Endothelial cell of umbilical vein (primary cell): ENCODE measurements around the gene EBI3. TPM values are rescaled to one million over a fixed set of nuclear protein-coding genes. Genes with fewer than 3 reads are reported as not detected.
A peak's percentile ranks its signal among the peaks of the same experiment; 100 is the strongest.

Source experiments
- BruUV-seq: library from RNA; stranded (reverse); fragments of 400-500 nt; replicated peaks from 2 replicates; lab custom pipeline; 2021; lab: Mats Ljungman, UMichigan
- CTCF ChIA-PET: fragments of 300-600, 350-600 bp; sonication (Branson Sonifier 250); formaldehyde crosslinking; loops from one replicate; lab custom pipeline; 2021; ENCODE audit warnings: antibody characterized with exemption, inconsistent platforms; lab: Charles Lee
- POLR2A ChIA-PET: fragments of 300-600, 350-600 bp; sonication (Branson Sonifier 250); formaldehyde crosslinking; loops from one replicate; lab custom pipeline; 2021; ENCODE audit warnings: antibody characterized with exemption, inconsistent platforms; lab: Charles Lee
- DNase-seq: peaks from one replicate; pipeline ENCODE4 v3.0.0-alpha.2; 2011; ENCODE audit warnings: low read depth, low spot score
- FAIRE-seq: peaks from 2 replicates; lab custom pipeline; 2011; peaks lifted over from hg19 to GRCh38; lab: Jason Lieb, UNC
- H2AFZ ChIP-seq: 2 replicates; pipeline ENCODE4 v1.6.0; 2012; ENCODE audit warnings: low read depth, low read length, control low read depth, inconsistent platforms
- H3K27ac ChIP-seq: 2 replicates; pipeline ENCODE4 v1.5.1; 2011; ENCODE audit warnings: low read depth, mild to moderate bottlenecking, control low read depth, low read length, moderate library complexity; ENCODE audit not compliant: insufficient read depth
- H3K27me3 ChIP-seq, 2 experiments: 2 replicates each; pipeline versions ENCODE4 v1.6.0 to v1.6.1; 2011; ENCODE audit warnings: low read length in 2 of 2, mixed read lengths in 1 of 2; ENCODE audit not compliant: control insufficient read depth in 2 of 2, insufficient read depth in 2 of 2
- H3K36me3 ChIP-seq, 2 experiments: 2 replicates in 1 of 2; 3 replicates in 1 of 2; pipeline ENCODE4 v1.5.1; 2011; ENCODE audit warnings: low read length in 2 of 2, mild to moderate bottlenecking in 1 of 2, moderate library complexity in 1 of 2; ENCODE audit not compliant: control insufficient read depth in 2 of 2, insufficient read depth in 2 of 2; ENCODE audit errors: extremely low read depth in 1 of 2
- H3K4me1 ChIP-seq: 3 replicates; pipeline ENCODE4 v1.5.1; 2011; ENCODE audit warnings: mild to moderate bottlenecking, low read length; ENCODE audit not compliant: control insufficient read depth, insufficient read depth; ENCODE audit errors: extremely low read depth
- H3K4me2 ChIP-seq: 2 replicates; pipeline ENCODE4 v1.6.1; 2011; ENCODE audit warnings: low read length, control low read depth, mixed read lengths; ENCODE audit not compliant: insufficient read depth
- H3K4me3 ChIP-seq, 3 experiments: fragments of 200-600 bp in 1 of 3; sonication (generic), shearing (Covaris generic) in 1 of 3; replicated peaks in 1 of 3; 2 replicates each; pipeline ENCODE4 v1.5.1; 2011 to 2016; ENCODE audit warnings: control low read depth in 3 of 3, low read length in 3 of 3, mild to moderate bottlenecking in 2 of 3, inconsistent platforms in 1 of 3, low read depth in 1 of 3, moderate library complexity in 1 of 3; ENCODE audit not compliant: insufficient read depth in 1 of 3
- H3K79me2 ChIP-seq: 2 replicates; pipeline ENCODE4 v1.6.0; 2012; ENCODE audit warnings: low read length, inconsistent platforms; ENCODE audit not compliant: control insufficient read depth, insufficient read depth
- H3K9ac ChIP-seq: replicated peaks from 2 replicates; pipeline ENCODE3; 2011; ENCODE audit warnings: low read length, control low read depth; ENCODE audit not compliant: insufficient read depth; ENCODE audit errors: extremely low read depth
- H3K9me1 ChIP-seq: replicated peaks from 3 replicates; pipeline ENCODE4 v1.6.0; 2011; ENCODE audit warnings: mild to moderate bottlenecking, low read length; ENCODE audit not compliant: control insufficient read depth, insufficient read depth; ENCODE audit errors: extremely low read depth
- H3K9me3 ChIP-seq: replicated peaks from 2 replicates; pipeline ENCODE4 v1.5.1; 2012; ENCODE audit warnings: low read length, inconsistent platforms; ENCODE audit not compliant: control insufficient read depth, insufficient read depth
- H4K20me1 ChIP-seq: replicated peaks from 2 replicates; pipeline ENCODE3; 2011; ENCODE audit warnings: mild to moderate bottlenecking, low read length; ENCODE audit not compliant: control insufficient read depth, insufficient read depth; ENCODE audit errors: extremely low read depth
- EZH2 ChIP-seq: IDR thresholded peaks from 2 replicates; pipeline ENCODE4 v1.6.1; 2012; ENCODE audit warnings: borderline replicate concordance, low read depth, mild to moderate bottlenecking, moderate library complexity, low read length, inconsistent platforms; ENCODE audit not compliant: severe bottlenecking
- FOS ChIP-seq: IDR thresholded peaks from 2 replicates; pipeline ENCODE4 v1.6.1; 2011; ENCODE audit warnings: mild to moderate bottlenecking, low read length, moderate library complexity, borderline replicate concordance; ENCODE audit not compliant: insufficient read depth
- GATA2 ChIP-seq: IDR thresholded peaks from 2 replicates; pipeline ENCODE4 v1.7.0; 2011; ENCODE audit warnings: low read depth, mild to moderate bottlenecking, moderate library complexity, mixed read lengths, low read length; ENCODE audit not compliant: insufficient read length, insufficient read depth
- JUN ChIP-seq: IDR thresholded peaks from 2 replicates; pipeline ENCODE4 v1.6.1; 2011; ENCODE audit warnings: borderline replicate concordance, low read depth; ENCODE audit not compliant: insufficient read length, insufficient read depth
- MAX ChIP-seq: IDR thresholded peaks from 2 replicates; pipeline ENCODE4 v1.6.1; 2011; ENCODE audit not compliant: insufficient read depth, insufficient read length
- MYC ChIP-seq: IDR thresholded peaks from one replicate; pipeline ENCODE4 v1.6.1; 2011; ENCODE audit warnings: mild to moderate bottlenecking, low read depth, low read length
- POLR2A ChIP-seq: IDR thresholded peaks from 2 replicates; pipeline ENCODE4 v1.6.1; 2012; ENCODE audit warnings: low read depth, mild to moderate bottlenecking, control low read depth, low read length
- POLR2AphosphoS5 ChIP-seq: IDR thresholded peaks from 2 replicates; pipeline ENCODE4 v1.6.1; 2012; ENCODE audit warnings: low read depth, mild to moderate bottlenecking, control low read depth, low read length, moderate library complexity; ENCODE audit not compliant: insufficient read depth
- dilution Hi-C: fragments of 300-500 bp; cut with MboI; formaldehyde crosslinking; loops from one replicate; pipeline ENCODE4 v1.15.0; 2019; ENCODE audit warnings: low sequenced_read_pairs; ENCODE audit not compliant: extremely low pct_ligation_motif_present
- intact Hi-C: fragments of 100-400 bp; cut with micrococcal nuclease; formaldehyde crosslinking; loops from one replicate; pipeline ENCODE4 v1.10.0; 2022
- polyA plus RNA-seq, 4 experiments: library from polyadenylated mRNA; depleted of rRNA in 3 of 4; stranded (reverse) in 3 of 4; unstranded in 1 of 4; fragments of >200 nt; gene quantifications; 2 replicates each; pipeline versions ENCODE4 v1.2.1 to v1.2.3, GENCODE V29; 2011 to 2012; ENCODE audit warnings: missing spikeins in 1 of 4
- total RNA-seq: library from RNA; stranded (reverse); gene quantifications from 2 replicates; pipeline ENCODE4 v1.2.3, GENCODE V29; 2021
- TF ChIP-seq, protein P1 (sequence below), 2 donors: IDR thresholded peaks; 1 replicate in 1 of 2; 2 replicates in 1 of 2; pipeline ENCODE4 v1.5.1; 2011; ENCODE audit warnings: low read length in 2 of 2, mild to moderate bottlenecking in 2 of 2, moderate library complexity in 2 of 2, control low read depth in 1 of 2, inconsistent platforms in 1 of 2, low read depth in 1 of 2; ENCODE audit not compliant: insufficient read depth in 1 of 2; ENCODE audit errors: extremely low read depth in 1 of 2

Gene EBI3
- total and polyA plus RNA-seq, 2 donors (not counting 3 experiments of a cell fraction or from before 2014, with no cell fraction given) = 0.29 to 1.0 TPM

DNA sequence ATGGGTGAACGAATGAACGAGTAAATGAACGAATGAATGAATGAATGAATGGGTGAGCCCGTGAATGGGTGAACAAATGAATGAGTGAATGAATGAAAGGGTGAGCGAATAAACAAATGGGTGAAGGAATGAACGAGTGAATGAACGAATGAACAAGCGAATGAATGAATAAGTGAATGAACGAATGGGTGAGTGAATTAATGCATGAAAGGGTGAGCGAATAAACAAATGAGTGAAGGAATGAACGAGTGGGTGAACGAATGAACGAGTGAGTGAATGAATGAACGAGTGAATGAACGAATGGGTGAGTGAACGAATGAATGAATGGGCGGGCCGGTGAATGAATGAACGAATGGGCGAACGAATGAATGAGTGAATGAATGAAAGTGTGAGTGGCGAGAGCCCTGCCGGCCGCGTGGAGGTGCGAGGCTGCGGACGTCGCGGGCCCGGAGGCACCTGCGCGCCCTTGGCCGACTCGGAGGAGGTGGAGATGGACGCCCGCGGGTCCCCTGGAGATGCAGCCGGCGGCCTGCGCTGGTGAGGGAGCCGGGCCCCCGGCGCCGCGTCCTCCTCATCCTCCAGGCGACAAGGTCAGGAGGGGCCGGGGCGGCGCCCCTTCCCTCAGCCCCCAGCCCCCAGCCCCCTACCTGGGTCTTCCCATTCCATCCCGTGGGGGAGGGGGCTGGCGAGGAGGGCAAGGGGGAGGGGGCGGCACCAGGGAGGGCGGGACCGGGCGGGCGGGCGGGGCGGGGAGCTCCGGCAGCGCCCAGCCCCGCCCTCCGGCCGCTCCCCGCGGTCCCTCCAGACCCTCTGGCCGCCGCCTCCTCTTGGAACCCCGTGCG, 31.5 kb upstream of the EBI3 start:
- DNase-seq = no peak
- BruUV-seq = no TSS peak
- Histone ChIP-seq H3K27me3 (peaks cover 8 to 12% of the 10 kb centered on the region in 2 experiments), H2AFZ (no peak overlapping the region), H3K9ac (no peak overlapping the region), H3K9me3 (no peaks in the 10 kb centered on the region), H3K4me3 (no peak overlapping the region), H3K79me2 (no peaks in the 10 kb centered on the region), H3K4me1 (no peaks in the 10 kb centered on the region), H3K27ac (no peak overlapping the region), H3K4me2 (no peak overlapping the region), H3K36me3 (no peaks in the 10 kb centered on the region), H4K20me1 (no peaks in the 10 kb centered on the region), H3K9me1 (no peaks in the 10 kb centered on the region)
- TF ChIP-seq EZH2 (peak; percentile 46), POLR2AphosphoS5 (no peak)
- dilution Hi-C loops (no loop called here), intact Hi-C loops (no loop called here)
- ChIA-PET CTCF (interaction anchor here (1.2 kb wide), 1 partner anchor 58 kb away, joined by 6 read pairs; no protein-coding TSS in a partner anchor), POLR2A (no interaction called here)
- FAIRE-seq = no peak

GRCh38 chr19:4198467-4199126, 30.7 kb upstream of the EBI3 start:
- Histone ChIP-seq H3K27me3 (peaks cover 8 to 12% of the 10 kb centered on the region in 2 experiments), H4K20me1 (no peaks in the 10 kb centered on the region), H3K79me2 (no peaks in the 10 kb centered on the region), H3K9me3 (no peaks in the 10 kb centered on the region), H3K9ac (no peak overlapping the region), H3K4me2 (no peak overlapping the region), H3K36me3 (no peaks in the 10 kb centered on the region), H3K4me3 (no peak overlapping the region), H3K4me1 (no peaks in the 10 kb centered on the region), H2AFZ (no peak overlapping the region), H3K9me1 (no peaks in the 10 kb centered on the region), H3K27ac (no peak overlapping the region)
- FAIRE-seq = no peak
- intact Hi-C loops (no loop called here), dilution Hi-C loops (no loop called here)
- CTCF ChIA-PET = interaction anchor here (1.2 kb wide), 1 partner anchor 59 kb away, joined by 6 read pairs; no protein-coding TSS in a partner anchor
- TF ChIP-seq POLR2A (no peak), MAX (no peak), JUN (no peak), EZH2 (no peak), POLR2AphosphoS5 (no peak), MYC (no peak), GATA2 (no peak), FOS (no peak)
- TF ChIP-seq, protein P1, sequence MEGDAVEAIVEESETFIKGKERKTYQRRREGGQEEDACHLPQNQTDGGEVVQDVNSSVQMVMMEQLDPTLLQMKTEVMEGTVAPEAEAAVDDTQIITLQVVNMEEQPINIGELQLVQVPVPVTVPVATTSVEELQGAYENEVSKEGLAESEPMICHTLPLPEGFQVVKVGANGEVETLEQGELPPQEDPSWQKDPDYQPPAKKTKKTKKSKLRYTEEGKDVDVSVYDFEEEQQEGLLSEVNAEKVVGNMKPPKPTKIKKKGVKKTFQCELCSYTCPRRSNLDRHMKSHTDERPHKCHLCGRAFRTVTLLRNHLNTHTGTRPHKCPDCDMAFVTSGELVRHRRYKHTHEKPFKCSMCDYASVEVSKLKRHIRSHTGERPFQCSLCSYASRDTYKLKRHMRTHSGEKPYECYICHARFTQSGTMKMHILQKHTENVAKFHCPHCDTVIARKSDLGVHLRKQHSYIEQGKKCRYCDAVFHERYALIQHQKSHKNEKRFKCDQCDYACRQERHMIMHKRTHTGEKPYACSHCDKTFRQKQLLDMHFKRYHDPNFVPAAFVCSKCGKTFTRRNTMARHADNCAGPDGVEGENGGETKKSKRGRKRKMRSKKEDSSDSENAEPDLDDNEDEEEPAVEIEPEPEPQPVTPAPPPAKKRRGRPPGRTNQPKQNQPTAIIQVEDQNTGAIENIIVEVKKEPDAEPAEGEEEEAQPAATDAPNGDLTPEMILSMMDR (IDR thresholded peaks at IDR 0.05; ENCODE audit: extremely low read depth in 1 of 2, insufficient read depth in 1 of 2, low read depth in 1 of 2, low read length in 2 of 2) = no peak
- POLR2A ChIA-PET = no interaction called here
- no TSS peak for BruUV-seq
- DNase-seq = no peak
